SK-N-SH treated with all-trans-retinoic acid at 6 μM for 48 hours (cell line): ENCODE results near the gene USH1G.

Experiments
- ARNTL ChIP-seq: fragments of 450-650 bp; formaldehyde crosslinking; IDR thresholded peaks from 2 replicates; pipeline ENCODE4 v1.5.0; 2020; ENCODE audit warnings: low read depth, mild to moderate bottlenecking, moderate library complexity, borderline replicate concordance
- CREB5 ChIP-seq: fragments of 250-450 bp; sonication (Bioruptor Pico); IDR thresholded peaks from 2 replicates; pipeline ENCODE4 v1.5.1; 2020; ENCODE audit warnings: low read depth, mild to moderate bottlenecking, moderate library complexity
- CSRNP3 ChIP-seq: fragments of 250-450 bp; sonication (Bioruptor Pico); IDR thresholded peaks from 2 replicates; pipeline ENCODE4 v1.5.1; 2021; ENCODE audit warnings: mild to moderate bottlenecking, moderate library complexity
- ESRRG ChIP-seq: fragments of 250-450 bp; sonication (Bioruptor Pico); IDR thresholded peaks from 2 replicates; pipeline ENCODE4 v1.6.1; 2021; ENCODE audit warnings: mild to moderate bottlenecking
- GLIS3 ChIP-seq: fragments of 250-450 bp; sonication (Bioruptor Pico); IDR thresholded peaks from 2 replicates; pipeline ENCODE4 v1.5.0; 2020; ENCODE audit warnings: mild to moderate bottlenecking, moderate library complexity
- PATZ1 ChIP-seq: fragments of 250-450 bp; sonication (Bioruptor Pico); IDR thresholded peaks from 2 replicates; pipeline ENCODE4 v1.8.0; 2020; ENCODE audit warnings: mild to moderate bottlenecking, moderate library complexity, borderline replicate concordance
- RARB ChIP-seq: fragments of 250-450 bp; sonication (Bioruptor Pico); IDR thresholded peaks from 2 replicates; pipeline ENCODE4 v1.8.0; 2021; ENCODE audit warnings: mild to moderate bottlenecking, moderate library complexity
- TCF4 ChIP-seq: fragments of 250-450 bp; sonication (Bioruptor Pico); IDR thresholded peaks from 2 replicates; pipeline ENCODE4 v1.8.0; 2021; ENCODE audit warnings: mild to moderate bottlenecking, moderate library complexity, borderline replicate concordance
- ZFP3 ChIP-seq: fragments of 250-450 bp; sonication (Bioruptor Pico); IDR thresholded peaks from 2 replicates; pipeline ENCODE4 v1.5.0; 2020; ENCODE audit warnings: mild to moderate bottlenecking, moderate library complexity
- ZFP30 ChIP-seq: fragments of 450-650 bp; formaldehyde crosslinking; IDR thresholded peaks from 2 replicates; pipeline ENCODE4 v1.5.0; 2022; ENCODE audit warnings: mild to moderate bottlenecking, moderate library complexity

DNA sequence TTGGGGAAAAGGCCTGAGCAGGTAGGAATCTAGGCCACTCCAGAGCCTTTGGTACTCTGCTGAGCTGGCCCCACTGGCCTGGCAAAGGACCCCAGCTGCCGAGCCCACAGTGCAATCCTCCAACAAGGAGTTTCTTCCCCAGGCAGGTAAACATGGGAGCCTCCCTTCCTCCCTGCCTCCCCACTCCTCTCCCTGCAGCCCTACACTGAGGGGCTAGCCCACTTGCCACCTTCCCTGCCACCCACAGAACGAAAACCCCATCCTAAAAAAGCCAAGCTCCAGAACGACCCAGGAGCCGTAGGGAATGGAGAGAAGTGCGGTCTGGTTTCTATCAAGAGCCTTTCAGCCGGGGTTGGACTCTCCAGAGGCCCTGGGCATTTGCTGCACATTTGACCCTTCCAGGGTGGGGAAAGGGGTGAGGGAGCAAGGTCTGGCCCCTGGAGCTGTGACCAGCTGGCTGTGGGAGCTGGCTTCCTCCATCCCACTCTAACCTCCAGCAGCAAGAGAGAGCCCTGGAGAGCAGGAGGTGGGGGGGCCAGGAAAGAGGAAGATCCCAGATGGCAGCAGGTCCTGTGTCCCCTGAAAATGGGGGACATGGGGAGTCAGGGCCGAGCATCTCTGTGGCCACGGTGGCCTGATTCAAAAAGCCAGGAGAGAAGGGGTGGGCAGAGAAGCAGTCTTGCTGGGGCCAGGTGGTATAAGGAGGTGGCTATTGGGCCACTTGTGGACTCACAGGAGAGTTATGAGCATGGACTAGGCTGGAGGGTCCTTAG lies 48.2 kb upstream of the USH1G start:
- TF ChIP-seq RARB (no peak), TCF4 (CRISPR knock-in tag) (no peak), ARNTL (CRISPR knock-in tag) (no peak), CREB5 (no peak), PATZ1 (CRISPR knock-in tag) (no peak), CSRNP3 (CRISPR knock-in tag) (no peak), ZFP3 (no peak), GLIS3 (no peak), ESRRG (CRISPR knock-in tag) (no peak), ZFP30 (CRISPR knock-in tag) (no peak)
